HG03175 (cell line): ENCODE measurements around the gene TPSG1.
"Not testable (repeated sequence)": the region's sequence is repeated elsewhere in the genome, so short reads cannot be mapped to it uniquely, and the experiment has no call there.

Experiments
- ATAC-seq: cut with Tn5 transposase; IDR thresholded peaks from one replicate; pipeline ENCODE4 v1.9.1; 2021; ENCODE audit warnings: mild to moderate bottlenecking, moderate library complexity; ENCODE audit not compliant: unreplicated experiment

Gene TPSG1

GRCh38 chr16:1232049-1232748, 7.1 kb upstream of the TPSG1 start:
- ATAC-seq, result not testable (repeated sequence)

- not testable (repeated sequence) for ATAC-seq
Measured at GRCh38 chr16:1231301-1231700, 6.2 kb upstream of the TPSG1 start.

GRCh38 chr16:1230471-1231212, 5.6 kb upstream of the TPSG1 start:
- not testable (repeated sequence) for ATAC-seq

GRCh38 chr16:1230084-1230470, 5.0 kb upstream of the TPSG1 start, which contains the start of gene TPSB2:
Gene TPSB2 (minus strand): TSS chr16:1230184. CDS start chr16:1229951, 233 bp downstream.
- not testable (repeated sequence) for ATAC-seq

- ATAC-seq, result not testable (repeated sequence)
Measured at GRCh38 chr16:1229476-1229875, 4.4 kb upstream of the TPSG1 start.

- ATAC-seq, result not testable (repeated sequence)
Measured at GRCh38 chr16:1228227-1228626, 3.2 kb upstream of the TPSG1 start.

- not testable (repeated sequence) for ATAC-seq
Measured at GRCh38 chr16:1226692-1227091, 1.6 kb upstream of the TPSG1 start.

- ATAC-seq, result not testable (repeated sequence)
Measured at GRCh38 chr16:1225728-1226311, 752 bp upstream of the TPSG1 start.

- no peak for ATAC-seq
Measured at GRCh38 chr16:1224558-1224957, 510 bp downstream of the TPSG1 start.

GRCh38 chr16:1223355-1224214, 1.5 kb downstream of the TPSG1 start:
- ATAC-seq, result no peak

- no peak for ATAC-seq
Measured at GRCh38 chr16:1222553-1223354, 2.3 kb downstream of the TPSG1 start.

- ATAC-seq, result no peak
Measured at GRCh38 chr16:1221628-1222552, 3.2 kb downstream of the TPSG1 start.

- ATAC-seq, result no peak
Measured at GRCh38 chr16:1220841-1221627, 4.0 kb downstream of the TPSG1 start.

- ATAC-seq, result no peak
Measured at GRCh38 chr16:1220098-1220728, 4.9 kb downstream of the TPSG1 start.

GRCh38 chr16:1218930-1219611, 6.0 kb downstream of the TPSG1 start:
- ATAC-seq, result no peak

GRCh38 chr16:1218061-1218929, 6.8 kb downstream of the TPSG1 start:
- no peak for ATAC-seq
